ENCODE measurements around the gene INTS3.

DNA sequence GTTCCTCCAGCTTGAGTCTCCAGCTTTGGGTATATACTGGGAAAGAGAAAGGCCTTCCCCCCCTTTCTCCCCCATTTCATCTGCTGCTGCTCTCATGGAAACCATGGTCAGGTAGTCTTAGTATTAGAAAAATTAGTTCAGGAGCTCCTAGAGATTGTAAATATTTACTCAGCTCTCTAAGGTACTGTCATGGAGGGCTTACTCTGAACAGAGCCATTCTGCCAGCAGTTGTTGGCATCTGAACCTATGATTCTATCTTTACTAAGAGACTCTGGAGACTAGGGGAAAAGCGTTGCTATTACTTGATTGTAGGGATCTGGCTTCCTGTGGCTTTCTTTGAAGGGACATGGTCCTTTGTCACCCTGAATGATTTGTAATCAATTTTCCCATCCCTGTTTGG lies 6.1 kb downstream of the INTS3 start:
- no peak for TF ChIP-seq POLR2A (IDR thresholded peaks at IDR 0.05; ENCODE audit: low read length)
- TF ChIP-seq GATA1 (IDR thresholded peaks at IDR 0.05; ENCODE audit: low read depth, low read length): no peak
